Keratinocyte (primary cell): ENCODE results near the gene RNF151. TPM values are rescaled to one million over a fixed set of nuclear protein-coding genes. Genes with fewer than 3 reads are reported as not detected.
A peak's percentile ranks its signal among the peaks of the same experiment; 100 is the strongest.

Experiments
- DNase-seq: peaks from one replicate; pipeline ENCODE4 v3.0.0-alpha.2; 2011; ENCODE audit warnings: low read depth, missing footprints, low spot score
- FAIRE-seq: peaks from 2 replicates; lab custom pipeline; 2011; peaks lifted over from hg19 to GRCh38; lab: Jason Lieb, UNC
- H2AFZ ChIP-seq: 2 replicates; pipeline ENCODE4 v1.6.0; 2012; ENCODE audit warnings: low read length, control low read depth, inconsistent platforms; ENCODE audit not compliant: control insufficient read depth
- H3K27ac ChIP-seq: 2 replicates; pipeline ENCODE4 v1.5.1; 2011; ENCODE audit warnings: low read length; ENCODE audit not compliant: control insufficient read depth, insufficient read depth
- H3K27me3 ChIP-seq: 3 replicates; pipeline ENCODE4 v1.6.0; 2011; ENCODE audit warnings: low read length; ENCODE audit not compliant: control insufficient read depth, insufficient read depth; ENCODE audit errors: extremely low read depth
- H3K36me3 ChIP-seq, 2 experiments: 2 replicates in 1 of 2; 3 replicates in 1 of 2; pipeline ENCODE4 v1.5.1; 2011; ENCODE audit warnings: low read length in 2 of 2, mild to moderate bottlenecking in 1 of 2; ENCODE audit not compliant: control insufficient read depth in 2 of 2, insufficient read depth in 2 of 2; ENCODE audit errors: extremely low read depth in 1 of 2
- H3K4me1 ChIP-seq: 3 replicates; pipeline ENCODE4 v1.5.1; 2011; ENCODE audit warnings: low read length; ENCODE audit not compliant: control insufficient read depth, insufficient read depth; ENCODE audit errors: extremely low read depth
- H3K4me2 ChIP-seq: 3 replicates; pipeline ENCODE4 v1.6.0; 2011; ENCODE audit warnings: low read depth, low read length; ENCODE audit not compliant: control insufficient read depth, insufficient read depth; ENCODE audit errors: extremely low read depth
- H3K4me3 ChIP-seq, 3 experiments: fragments of 200-600 bp in 1 of 3; sonication (generic) in 1 of 3; 2 replicates in 2 of 3; 3 replicates in 1 of 3; pipeline ENCODE4 v1.5.1; 2011 to 2016; ENCODE audit warnings: low read length in 3 of 3, mild to moderate bottlenecking in 3 of 3, control low read depth in 2 of 3, inconsistent platforms in 1 of 3, low read depth in 1 of 3, mixed read lengths in 1 of 3, mixed run types in 1 of 3, moderate library complexity in 1 of 3; ENCODE audit not compliant: control insufficient read depth in 2 of 3, insufficient read depth in 2 of 3; ENCODE audit errors: extremely low read depth in 1 of 3
- H3K79me2 ChIP-seq: 2 replicates; pipeline ENCODE4 v1.6.0; 2012; ENCODE audit warnings: low read length; ENCODE audit not compliant: control insufficient read depth, insufficient read depth
- H3K9ac ChIP-seq: 3 replicates; pipeline ENCODE4 v1.6.0; 2011; ENCODE audit warnings: low read length; ENCODE audit not compliant: control insufficient read depth, insufficient read depth; ENCODE audit errors: extremely low read depth
- H3K9me1 ChIP-seq: 3 replicates; pipeline ENCODE4 v1.6.0; 2011; ENCODE audit warnings: low read length; ENCODE audit not compliant: control insufficient read depth, insufficient read depth; ENCODE audit errors: extremely low read depth
- H3K9me3 ChIP-seq: 2 replicates; pipeline ENCODE4 v1.5.1; 2012; ENCODE audit warnings: low read depth, low read length; ENCODE audit not compliant: control insufficient read depth
- H4K20me1 ChIP-seq: 3 replicates; pipeline ENCODE4 v1.6.0; 2011; ENCODE audit warnings: low read length; ENCODE audit not compliant: control insufficient read depth, insufficient read depth; ENCODE audit errors: extremely low read depth
- EZH2 ChIP-seq: IDR thresholded peaks from one replicate; pipeline ENCODE4 v1.6.1; 2012; ENCODE audit warnings: inconsistent platforms, mild to moderate bottlenecking, low read length, moderate library complexity
- dilution Hi-C: fragments of 300-500 bp; cut with MboI; formaldehyde crosslinking; loops from one replicate; pipeline ENCODE4 v1.7.0; 2020; ENCODE audit warnings: low sequenced_read_pairs; ENCODE audit not compliant: extremely low pct_ligation_motif_present
- polyA plus RNA-seq, 5 experiments: library from polyadenylated mRNA; depleted of rRNA in 3 of 5; stranded (reverse) in 3 of 5; stranded (forward) in 1 of 5; unstranded in 1 of 5; fragments of >200 nt; gene quantifications; 1 replicate in 1 of 5; 2 replicates in 3 of 5; 3 replicates in 1 of 5; pipeline versions ENCODE4 v1.2.1 to v1.2.3, GENCODE V29; 2011 to 2012; ENCODE audit warnings: missing spikeins in 2 of 5, low read depth in 1 of 5, low replicate concordance in 1 of 5
- TF ChIP-seq, protein P1 (sequence below), 3 experiments: IDR thresholded peaks in 1 of 3; conservative IDR thresholded peaks in 1 of 3; optimal IDR thresholded peaks in 1 of 3; 2 replicates in 2 of 3; 3 replicates in 1 of 3; pipeline versions ENCODE3 to v1.5.1; 2011; ENCODE audit warnings: low read length in 3 of 3, mild to moderate bottlenecking in 3 of 3, moderate library complexity in 2 of 3, control low read depth in 1 of 3, inconsistent platforms in 1 of 3; ENCODE audit not compliant: insufficient read depth in 2 of 3; ENCODE audit errors: extremely low read depth in 1 of 3

Gene RNF151
- polyA plus RNA-seq, 1 donor (not counting 4 experiments of a cell fraction or from before 2014, with no cell fraction given) = not detected

DNA sequence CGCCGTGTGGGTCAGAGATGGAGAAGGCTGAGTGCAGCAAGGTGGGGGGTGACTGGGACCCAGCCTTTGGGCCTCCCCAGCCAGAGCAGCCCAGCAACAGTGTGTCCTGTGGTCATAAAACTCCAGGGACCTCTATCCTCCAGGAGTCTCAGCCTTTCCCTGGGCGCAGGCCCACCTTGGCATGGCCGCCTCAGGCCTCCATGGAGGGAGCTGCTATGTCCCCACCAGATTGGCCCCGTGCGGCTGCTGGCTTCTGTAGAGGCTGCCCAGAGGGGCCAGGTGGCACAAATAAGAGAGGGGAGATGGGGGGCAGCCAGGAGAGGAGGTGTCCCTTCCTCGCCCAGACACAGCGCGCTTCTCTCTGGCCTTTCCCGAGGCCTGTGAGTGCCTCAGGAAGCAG is 20.5 kb downstream of the RNF151 start:
- peaks cover 2% of the 10 kb centered on the region for H3K9me1 ChIP-seq
- H3K9ac ChIP-seq = no peak overlapping the region
- no peak overlapping the region for H3K27ac ChIP-seq
- H3K36me3 ChIP-seq = peaks cover 7 to 14% of the 10 kb centered on the region in 2 experiments
- H3K79me2 ChIP-seq = peaks cover 2% of the 10 kb centered on the region
- H3K4me3 ChIP-seq = no peak overlapping the region
- H3K9me3 ChIP-seq = no peaks in the 10 kb centered on the region
- H3K27me3 ChIP-seq = peaks cover 45% of the 10 kb centered on the region
- peaks cover 34% of the 10 kb centered on the region for H3K4me1 ChIP-seq
- TF ChIP-seq, protein P1, sequence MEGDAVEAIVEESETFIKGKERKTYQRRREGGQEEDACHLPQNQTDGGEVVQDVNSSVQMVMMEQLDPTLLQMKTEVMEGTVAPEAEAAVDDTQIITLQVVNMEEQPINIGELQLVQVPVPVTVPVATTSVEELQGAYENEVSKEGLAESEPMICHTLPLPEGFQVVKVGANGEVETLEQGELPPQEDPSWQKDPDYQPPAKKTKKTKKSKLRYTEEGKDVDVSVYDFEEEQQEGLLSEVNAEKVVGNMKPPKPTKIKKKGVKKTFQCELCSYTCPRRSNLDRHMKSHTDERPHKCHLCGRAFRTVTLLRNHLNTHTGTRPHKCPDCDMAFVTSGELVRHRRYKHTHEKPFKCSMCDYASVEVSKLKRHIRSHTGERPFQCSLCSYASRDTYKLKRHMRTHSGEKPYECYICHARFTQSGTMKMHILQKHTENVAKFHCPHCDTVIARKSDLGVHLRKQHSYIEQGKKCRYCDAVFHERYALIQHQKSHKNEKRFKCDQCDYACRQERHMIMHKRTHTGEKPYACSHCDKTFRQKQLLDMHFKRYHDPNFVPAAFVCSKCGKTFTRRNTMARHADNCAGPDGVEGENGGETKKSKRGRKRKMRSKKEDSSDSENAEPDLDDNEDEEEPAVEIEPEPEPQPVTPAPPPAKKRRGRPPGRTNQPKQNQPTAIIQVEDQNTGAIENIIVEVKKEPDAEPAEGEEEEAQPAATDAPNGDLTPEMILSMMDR (optimal IDR thresholded peaks at IDR 0.05 in 1 of 3, IDR thresholded peaks at IDR 0.05 in 1 of 3, conservative IDR thresholded peaks at IDR 0.05 in 1 of 3; ENCODE audit: extremely low read depth in 1 of 3, insufficient read depth in 2 of 3, low read length in 3 of 3) = no peak
- TF ChIP-seq EZH2 = no peak
- no peaks in the 10 kb centered on the region for H4K20me1 ChIP-seq
- DNase-seq (no peak), FAIRE-seq (no peak)
- dilution Hi-C loops = no loop called here
- H2AFZ ChIP-seq = no peak overlapping the region
- no peak overlapping the region for H3K4me2 ChIP-seq

DNA sequence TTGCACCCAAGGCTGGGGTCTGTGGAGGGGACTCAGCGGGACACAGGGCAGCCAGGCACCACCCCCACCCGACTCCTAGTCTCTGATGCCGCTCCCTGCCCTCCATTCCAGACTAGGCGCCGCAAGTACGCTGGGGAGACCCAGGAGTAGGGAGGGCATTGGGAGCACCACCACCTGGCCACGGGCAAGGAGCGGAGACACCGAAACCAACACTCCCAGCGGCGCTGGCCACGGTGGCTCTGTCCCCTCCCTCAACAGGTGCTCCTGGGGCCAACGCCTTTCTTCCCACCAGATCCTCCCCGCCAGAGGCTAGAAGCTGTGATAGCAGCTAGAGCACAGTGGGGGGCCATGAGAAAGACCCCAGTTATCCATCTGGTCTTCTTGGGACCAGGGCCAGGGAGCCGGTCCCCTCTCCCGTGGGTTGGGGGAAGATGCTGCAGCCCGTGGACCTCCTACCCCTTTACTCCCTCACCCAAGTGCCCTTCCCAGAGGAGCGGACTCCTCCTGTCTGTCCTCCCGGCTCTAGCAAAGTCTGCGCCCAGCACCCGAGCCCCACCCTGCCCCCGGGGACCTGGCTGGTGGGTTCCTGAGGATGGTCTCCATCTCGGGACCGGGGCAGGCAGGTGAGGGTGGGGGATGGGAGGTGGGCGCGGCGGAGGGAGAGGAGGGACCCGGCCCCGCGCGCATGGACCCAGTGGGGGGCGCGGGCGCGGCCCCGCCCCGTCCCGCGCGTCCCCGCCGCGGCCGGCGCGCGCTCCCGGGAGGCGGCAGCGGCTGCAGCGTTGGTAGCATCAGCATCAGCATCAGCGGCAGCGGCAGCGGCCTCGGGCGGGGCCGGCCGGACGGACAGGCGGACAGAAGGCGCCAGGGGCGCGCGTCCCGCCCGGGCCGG is 22.8 kb downstream of the RNF151 start, which contains the start of gene SYNGR3:
Gene SYNGR3, plus strand, starts transcription at position 762 of the 892 bp plus-strand sequence. CDS start 133 bp downstream, outside the sequence.
- Histone ChIP-seq H3K27me3 (peaks cover 30% of the 10 kb centered on the region), H3K36me3 (peaks cover 7 to 14% of the 10 kb centered on the region in 2 experiments), H3K4me1 (peaks cover 38% of the 10 kb centered on the region), H3K9ac (peak within 1 kb of the TSS; percentile 28), H3K4me2 (peak within 1 kb of the TSS; percentile 66), H3K4me3 (peak within 1 kb of the TSS in 2 of 3 experiments; percentile 20 to 53), H3K9me3 (no peaks in the 10 kb centered on the region), H3K9me1 (peaks cover 2% of the 10 kb centered on the region), H3K27ac (no peak within 1 kb of the TSS), H2AFZ (no peak within 1 kb of the TSS), H4K20me1 (no peaks in the 10 kb centered on the region), H3K79me2 (peaks cover 2% of the 10 kb centered on the region)
- DNase-seq = no peak
- peak; percentile 82 for TF ChIP-seq EZH2
- TF ChIP-seq, protein P1 (optimal IDR thresholded peaks at IDR 0.05 in 1 of 3, IDR thresholded peaks at IDR 0.05 in 1 of 3, conservative IDR thresholded peaks at IDR 0.05 in 1 of 3; ENCODE audit: extremely low read depth in 1 of 3, insufficient read depth in 2 of 3, low read length in 3 of 3) = no peak
- dilution Hi-C loops = no loop called here
- no peak for FAIRE-seq
